HG02852 (cell line): ENCODE data around the gene PRR15.

Source experiments
- ATAC-seq: cut with Tn5 transposase; IDR thresholded peaks from one replicate; pipeline ENCODE4 v1.9.1; 2021; ENCODE audit warnings: mild to moderate bottlenecking, moderate library complexity; ENCODE audit not compliant: unreplicated experiment

PRR15 gene

GRCh38 chr7:29607889-29608288 lies 44.3 kb downstream of the PRR15 start:
- no peak for ATAC-seq

- ATAC-seq = no peak
Observed at GRCh38 chr7:29609162-29610037, 45.8 kb downstream of the PRR15 start.

GRCh38 chr7:29610086-29610485 lies 46.5 kb downstream of the PRR15 start:
- ATAC-seq = no peak

GRCh38 chr7:29611941-29612544 lies 48.4 kb downstream of the PRR15 start:
- ATAC-seq = no peak

- ATAC-seq = no peak
Observed at GRCh38 chr7:29612596-29612995, 49.0 kb downstream of the PRR15 start.

GRCh38 chr7:29613100-29613499 lies 49.5 kb downstream of the PRR15 start:
- ATAC-seq = no peak

- no peak for ATAC-seq
Observed at GRCh38 chr7:29614229-29614628, 50.6 kb downstream of the PRR15 start.
